Tibial artery (tissue), 4 donors: ENCODE data around the gene PAPLN.

Experiments used
- DNase-seq, 2 donors: peaks; one replicate each; pipeline ENCODE4 v3.0.0-alpha.2; 2019
- H3K27ac ChIP-seq, 2 donors: fragments of 200-600 bp; sonication (generic) in 1 of 2; 1 replicate in 1 of 2; 2 replicates in 1 of 2; pipeline ENCODE4 v1.5.1; 2018 to 2019; ENCODE audit warnings: mild to moderate bottlenecking in 1 of 2
- H3K27me3 ChIP-seq, 2 donors: fragments of 200-600 bp; sonication (generic) in 1 of 2; one replicate each; pipeline versions ENCODE4 v1.5.1 to v1.6.0; 2016 to 2019
- H3K36me3 ChIP-seq, 3 donors: fragments of 200-600 bp; sonication (generic) in 2 of 3; one replicate each; pipeline ENCODE4 v1.5.1; 2016 to 2019; ENCODE audit warnings: mild to moderate bottlenecking in 2 of 3
- H3K4me1 ChIP-seq, 4 donors: fragments of 200-600 bp; sonication (generic) in 2 of 4; 1 replicate in 3 of 4; 2 replicates in 1 of 4; pipeline ENCODE4 v1.5.1; 2016 to 2019
- H3K4me3 ChIP-seq, 2 donors: fragments of 200-600 bp; sonication (generic) in 1 of 2; 1 replicate in 1 of 2; 2 replicates in 1 of 2; pipeline ENCODE4 v1.5.1; 2018 to 2019; ENCODE audit warnings: mild to moderate bottlenecking in 2 of 2
- H3K9me3 ChIP-seq, 3 donors: fragments of 200-600 bp; sonication (generic) in 1 of 3; one replicate each; pipeline ENCODE4 v1.5.1; 2016 to 2019
- intact Hi-C: fragments of 100-400 bp; cut with DNase I; formaldehyde crosslinking; loops from one replicate; pipeline ENCODE4 v1.15.0; 2023; ENCODE audit warnings: low total_unique reads
- TF ChIP-seq, protein P1 (sequence below), 2 experiments: fragments of 200-600 bp in 1 of 2; fragments of 450-650 bp in 1 of 2; IDR thresholded peaks; one replicate each; pipeline ENCODE4 v1.5.1; 2017 to 2019; ENCODE audit warnings: antibody characterized with exemption in 2 of 2, mild to moderate bottlenecking in 1 of 2, moderate library complexity in 1 of 2

The PAPLN gene

DNA sequence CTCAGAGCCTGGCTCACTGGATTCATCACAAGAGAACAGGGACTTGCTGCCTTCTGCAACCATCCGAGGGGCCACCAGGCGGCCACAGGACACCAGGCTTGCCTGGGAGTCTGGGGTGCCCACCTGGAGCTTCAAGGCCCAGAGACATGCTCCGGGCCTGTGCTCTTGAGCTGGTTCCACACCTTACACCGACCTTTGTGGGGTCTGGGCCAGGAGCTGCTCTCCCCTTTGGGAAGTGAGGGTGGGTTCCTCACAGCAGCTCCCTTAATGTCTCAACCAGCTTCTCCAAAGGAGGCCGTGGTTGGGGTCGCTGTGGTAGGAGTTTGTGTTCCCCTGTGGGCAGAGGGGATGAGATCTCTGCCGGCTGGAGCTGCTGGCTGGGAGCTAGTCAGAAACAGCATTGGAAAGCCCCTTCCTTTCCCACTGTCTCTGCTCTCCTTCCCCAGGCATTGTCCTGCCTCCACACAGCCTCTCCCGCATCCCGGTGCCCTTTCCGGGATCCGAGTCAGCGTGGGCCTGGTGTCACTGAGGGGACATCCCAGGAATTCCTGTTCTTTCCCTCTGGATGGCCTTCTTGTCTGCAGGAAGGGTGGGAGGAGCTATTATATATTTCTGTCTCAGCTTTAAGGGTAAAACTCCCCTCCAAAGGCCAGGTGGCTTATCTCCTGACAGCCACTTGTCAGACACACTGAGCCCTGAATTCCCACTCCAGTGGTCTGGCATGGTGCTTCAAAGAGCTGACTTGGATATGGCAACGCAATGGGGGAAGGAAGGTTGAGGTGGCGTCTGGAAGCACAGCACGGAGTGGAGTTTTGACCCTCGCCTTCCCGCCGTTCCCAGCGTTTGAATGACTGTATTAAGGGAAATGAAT lies 5.1 kb upstream of the PAPLN start:
- no peaks in the 10 kb centered on the region for H3K9me3 ChIP-seq
- H3K27ac ChIP-seq, result no peak overlapping the region
- H3K4me3 ChIP-seq, result no peak overlapping the region
- peaks cover 0 to 16% (median 10%) of the 10 kb centered on the region in 4 donors for H3K4me1 ChIP-seq
- intact Hi-C loops, result no loop called here
- H3K36me3 ChIP-seq, result no peaks in the 10 kb centered on the region
- H3K27me3 ChIP-seq, result peaks cover 0 to 36% of the 10 kb centered on the region in 2 donors
- DNase-seq, result no peak
- TF ChIP-seq, protein P1, sequence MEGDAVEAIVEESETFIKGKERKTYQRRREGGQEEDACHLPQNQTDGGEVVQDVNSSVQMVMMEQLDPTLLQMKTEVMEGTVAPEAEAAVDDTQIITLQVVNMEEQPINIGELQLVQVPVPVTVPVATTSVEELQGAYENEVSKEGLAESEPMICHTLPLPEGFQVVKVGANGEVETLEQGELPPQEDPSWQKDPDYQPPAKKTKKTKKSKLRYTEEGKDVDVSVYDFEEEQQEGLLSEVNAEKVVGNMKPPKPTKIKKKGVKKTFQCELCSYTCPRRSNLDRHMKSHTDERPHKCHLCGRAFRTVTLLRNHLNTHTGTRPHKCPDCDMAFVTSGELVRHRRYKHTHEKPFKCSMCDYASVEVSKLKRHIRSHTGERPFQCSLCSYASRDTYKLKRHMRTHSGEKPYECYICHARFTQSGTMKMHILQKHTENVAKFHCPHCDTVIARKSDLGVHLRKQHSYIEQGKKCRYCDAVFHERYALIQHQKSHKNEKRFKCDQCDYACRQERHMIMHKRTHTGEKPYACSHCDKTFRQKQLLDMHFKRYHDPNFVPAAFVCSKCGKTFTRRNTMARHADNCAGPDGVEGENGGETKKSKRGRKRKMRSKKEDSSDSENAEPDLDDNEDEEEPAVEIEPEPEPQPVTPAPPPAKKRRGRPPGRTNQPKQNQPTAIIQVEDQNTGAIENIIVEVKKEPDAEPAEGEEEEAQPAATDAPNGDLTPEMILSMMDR (IDR thresholded peaks at IDR 0.05), result no peak

DNA sequence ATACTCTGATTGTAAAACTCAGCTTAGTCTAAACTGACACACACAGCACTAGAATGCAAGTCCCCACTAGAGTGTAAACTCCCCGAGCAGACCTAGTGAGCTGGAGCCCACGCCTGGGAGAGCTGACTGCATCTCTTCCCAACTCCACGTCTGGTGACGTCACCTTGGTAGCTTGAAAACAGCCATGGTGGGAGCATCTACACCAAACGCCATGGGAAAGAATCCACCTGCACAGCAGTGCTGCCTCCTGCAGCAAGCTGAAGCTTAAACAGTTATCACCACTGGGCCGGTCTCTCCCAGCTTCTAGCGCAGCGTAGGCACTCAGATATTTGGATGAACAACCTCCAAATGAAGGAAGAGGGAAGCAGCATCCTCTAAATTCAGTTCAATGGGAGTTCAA lies 4.3 kb upstream of the PAPLN start:
- Histone ChIP-seq H3K4me3 (no peak overlapping the region), H3K27ac (no peak overlapping the region), H3K36me3 (no peaks in the 10 kb centered on the region), H3K9me3 (no peaks in the 10 kb centered on the region), H3K4me1 (peaks cover 0 to 21% (median 16%) of the 10 kb centered on the region in 4 donors), H3K27me3 (peaks cover 0 to 44% of the 10 kb centered on the region in 2 donors)
- intact Hi-C loops, result no loop called here
- TF ChIP-seq, protein P1 (IDR thresholded peaks at IDR 0.05), result no peak
- no peak for DNase-seq

DNA sequence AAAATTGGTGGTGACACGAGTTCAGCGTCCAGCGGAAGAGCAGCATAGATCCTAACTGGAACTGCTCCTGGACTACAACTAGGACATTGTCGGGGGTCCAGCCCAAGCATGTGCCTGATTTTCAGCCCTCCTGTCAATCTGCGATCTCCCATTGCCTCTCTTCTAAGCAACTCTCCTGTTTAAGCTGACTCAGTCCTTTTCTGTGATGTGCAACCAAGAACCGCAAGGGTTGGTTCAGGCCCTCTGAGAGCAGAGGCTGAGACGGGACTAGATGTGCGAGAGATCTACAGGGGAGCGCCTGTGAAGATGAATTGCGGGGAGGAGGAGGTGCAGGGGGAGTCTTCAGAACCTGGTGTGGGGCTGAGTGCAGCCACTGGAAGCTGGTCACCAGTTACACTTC lies 3.7 kb upstream of the PAPLN start:
- Histone ChIP-seq H3K9me3 (no peaks in the 10 kb centered on the region), H3K27me3 (peaks cover 0 to 50% of the 10 kb centered on the region in 2 donors), H3K4me3 (no peak overlapping the region), H3K27ac (no peak overlapping the region), H3K4me1 (peaks cover 0 to 21% (median 16%) of the 10 kb centered on the region in 4 donors), H3K36me3 (no peaks in the 10 kb centered on the region)
- no peak for DNase-seq
- intact Hi-C loops, result no loop called here
- TF ChIP-seq, protein P1 (IDR thresholded peaks at IDR 0.05), result no peak

DNA sequence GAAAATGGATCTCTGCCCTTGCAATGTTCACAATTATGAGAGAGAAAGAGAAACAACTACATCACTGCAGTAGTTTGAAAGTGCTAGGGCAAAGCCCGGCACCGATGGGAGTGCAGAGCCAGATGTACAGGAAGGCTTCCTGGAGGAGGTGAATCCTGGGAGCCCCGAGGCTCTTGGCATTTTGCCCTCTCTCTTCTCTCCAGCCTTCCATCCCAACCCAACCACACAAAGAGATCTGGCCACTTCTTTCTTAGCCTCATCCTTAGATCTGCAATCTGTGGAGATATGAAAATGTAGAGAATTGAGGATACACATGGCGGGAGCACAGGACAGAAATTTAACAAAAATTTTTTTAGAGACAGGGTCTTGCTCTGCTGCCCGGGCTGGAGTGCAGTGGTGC lies 3.3 kb upstream of the PAPLN start:
- intact Hi-C loops, result no loop called here
- H3K36me3 ChIP-seq, result no peaks in the 10 kb centered on the region
- H3K27ac ChIP-seq, result no peak overlapping the region
- no peak for DNase-seq
- H3K9me3 ChIP-seq, result no peaks in the 10 kb centered on the region
- TF ChIP-seq, protein P1 (IDR thresholded peaks at IDR 0.05), result no peak
- peaks cover 0 to 55% of the 10 kb centered on the region in 2 donors for H3K27me3 ChIP-seq
- no peak overlapping the region for H3K4me3 ChIP-seq
- H3K4me1 ChIP-seq, result peaks cover 0 to 22% (median 19%) of the 10 kb centered on the region in 4 donors

DNA sequence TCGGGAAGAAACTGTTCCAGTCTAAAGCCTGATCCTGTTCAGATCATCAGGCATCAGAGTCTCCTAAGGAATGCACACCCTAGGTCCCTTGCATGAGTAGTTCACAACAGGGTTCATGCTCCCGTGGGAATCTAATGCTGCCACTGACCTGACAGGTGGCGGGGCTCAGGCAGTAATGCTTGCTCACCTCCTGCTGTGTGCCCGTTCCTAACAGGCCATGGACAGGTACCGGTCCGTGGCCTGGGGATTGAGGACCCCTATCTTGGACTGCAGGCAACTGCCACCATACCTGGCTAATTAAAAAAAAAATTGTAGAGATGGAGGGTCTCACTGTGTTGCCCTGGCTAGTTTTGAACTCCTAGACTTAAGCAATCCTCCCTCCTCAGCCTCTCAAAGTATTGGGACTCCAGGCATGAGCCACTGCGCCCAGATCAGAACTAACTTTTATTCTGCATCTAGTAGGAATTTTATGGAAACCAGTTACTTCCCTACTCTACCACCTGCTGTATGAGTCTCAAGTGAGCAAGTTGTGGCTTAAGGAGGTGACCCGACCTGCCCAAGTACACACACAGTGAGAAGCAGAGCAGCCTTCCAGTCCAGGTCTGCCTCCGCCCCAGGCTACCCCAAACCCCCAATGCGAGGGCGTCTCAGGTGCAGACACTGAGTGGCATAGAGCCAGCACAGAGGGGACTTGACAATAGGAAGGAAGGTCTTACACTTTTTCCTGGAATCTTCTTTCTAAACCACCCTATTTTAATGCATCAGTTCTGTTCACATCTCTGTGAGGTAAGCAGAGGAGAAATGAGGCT lies 2.5 kb upstream of the PAPLN start:
- Histone ChIP-seq H3K27ac (no peak overlapping the region), H3K4me1 (peaks cover 0 to 28% (median 26%) of the 10 kb centered on the region in 4 donors), H3K27me3 (peaks cover 0 to 57% of the 10 kb centered on the region in 2 donors), H3K4me3 (no peak overlapping the region), H3K36me3 (no peaks in the 10 kb centered on the region), H3K9me3 (no peaks in the 10 kb centered on the region)
- TF ChIP-seq, protein P1 (IDR thresholded peaks at IDR 0.05), result no peak
- DNase-seq, result peak in 1 of 2 donors; percentile 15
- intact Hi-C loops, result no loop called here
